Osteoblast (primary cell): ENCODE results near the gene CDH4. TPM values are rescaled to one million over a fixed set of nuclear protein-coding genes. Genes with fewer than 3 reads are reported as not detected.

ENCODE experiments used
- DNase-seq: peaks from one replicate; pipeline ENCODE4 v3.0.0; 2011; ENCODE audit warnings: low spot score, mixed read lengths; ENCODE audit not compliant: insufficient read length; ENCODE audit errors: missing footprints
- H2AFZ ChIP-seq: 2 replicates; pipeline ENCODE4 v1.6.0; 2011; ENCODE audit warnings: mild to moderate bottlenecking, low read length
- H3K27ac ChIP-seq: 2 replicates; pipeline ENCODE4 v1.5.1; 2011; ENCODE audit warnings: mild to moderate bottlenecking, low read depth, low read length, moderate library complexity
- H3K27me3 ChIP-seq: 2 replicates; pipeline ENCODE4 v1.6.0; 2012; ENCODE audit warnings: mild to moderate bottlenecking, control low read depth, inconsistent platforms, low read length, moderate library complexity; ENCODE audit not compliant: insufficient read depth
- H3K36me3 ChIP-seq: 2 replicates; pipeline ENCODE4 v1.5.1; 2011; ENCODE audit warnings: mild to moderate bottlenecking, low read length, control low read depth, moderate library complexity; ENCODE audit not compliant: insufficient read depth
- H3K4me1 ChIP-seq: 2 replicates; pipeline ENCODE4 v1.5.1; 2011; ENCODE audit warnings: mild to moderate bottlenecking, low read length, control low read depth, moderate library complexity; ENCODE audit not compliant: insufficient read depth
- H3K4me2 ChIP-seq: 2 replicates; pipeline ENCODE4 v1.6.0; 2011; ENCODE audit warnings: mild to moderate bottlenecking, low read length; ENCODE audit not compliant: insufficient read depth
- H3K4me3 ChIP-seq: fragments of 200-600 bp; sonication (generic); 3 replicates; pipeline ENCODE4 v1.5.1; 2012; ENCODE audit warnings: mild to moderate bottlenecking, low read length, inconsistent platforms; ENCODE audit not compliant: insufficient read depth
- H3K79me2 ChIP-seq: 2 replicates; pipeline ENCODE4 v1.6.0; 2012; ENCODE audit warnings: mild to moderate bottlenecking, low read length, control low read depth, inconsistent platforms; ENCODE audit not compliant: insufficient read depth
- H3K9me3 ChIP-seq: 2 replicates; pipeline ENCODE4 v1.5.1; 2011; ENCODE audit warnings: low read depth, low read length, control low read depth
- H4K20me1 ChIP-seq: 2 replicates; pipeline ENCODE4 v1.6.0; 2012; ENCODE audit warnings: mild to moderate bottlenecking, low read length, control low read depth; ENCODE audit not compliant: insufficient read depth
- total RNA-seq: library from RNA; depleted of rRNA; stranded (reverse); fragments of >200 nt; gene quantifications from 2 replicates; pipeline ENCODE4 v1.2.3, GENCODE V29; 2012
- TF ChIP-seq, protein P1 (sequence below): IDR thresholded peaks from 2 replicates; pipeline ENCODE4 v1.5.1; 2011; ENCODE audit warnings: mild to moderate bottlenecking, low read depth, low read length, moderate library complexity; ENCODE audit errors: extremely low read depth

The CDH4 gene
- total RNA-seq, 1 donor: 1.1 TPM

DNA sequence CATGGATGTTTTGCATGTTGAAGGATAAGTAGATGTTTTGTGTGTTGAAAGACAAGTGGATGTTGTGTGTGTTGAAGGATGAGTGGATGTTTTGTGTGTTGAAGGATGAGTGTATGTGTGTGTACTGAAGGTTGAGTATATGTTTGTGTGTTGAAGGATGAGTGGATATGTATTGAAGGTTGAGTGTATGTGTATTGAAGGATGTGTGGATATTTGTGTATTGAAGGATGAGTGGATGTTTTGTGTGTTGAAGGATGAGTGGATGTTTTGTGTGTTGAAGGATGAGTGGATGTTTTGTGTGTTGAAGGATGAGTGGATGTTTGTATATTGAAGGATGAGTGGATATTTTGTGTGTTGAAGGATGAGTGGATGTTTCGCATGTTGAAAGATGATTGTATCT is 325.0 kb downstream of the CDH4 start:
- no peak overlapping the region for H3K4me3 ChIP-seq
- no peaks in the 10 kb centered on the region for H4K20me1 ChIP-seq
- H2AFZ ChIP-seq: no peak overlapping the region
- no peaks in the 10 kb centered on the region for H3K27me3 ChIP-seq
- H3K36me3 ChIP-seq: no peaks in the 10 kb centered on the region
- no peak overlapping the region for H3K27ac ChIP-seq
- no peak overlapping the region for H3K4me2 ChIP-seq
- no peaks in the 10 kb centered on the region for H3K4me1 ChIP-seq
- DNase-seq: peak; percentile 37
- TF ChIP-seq, protein P1, sequence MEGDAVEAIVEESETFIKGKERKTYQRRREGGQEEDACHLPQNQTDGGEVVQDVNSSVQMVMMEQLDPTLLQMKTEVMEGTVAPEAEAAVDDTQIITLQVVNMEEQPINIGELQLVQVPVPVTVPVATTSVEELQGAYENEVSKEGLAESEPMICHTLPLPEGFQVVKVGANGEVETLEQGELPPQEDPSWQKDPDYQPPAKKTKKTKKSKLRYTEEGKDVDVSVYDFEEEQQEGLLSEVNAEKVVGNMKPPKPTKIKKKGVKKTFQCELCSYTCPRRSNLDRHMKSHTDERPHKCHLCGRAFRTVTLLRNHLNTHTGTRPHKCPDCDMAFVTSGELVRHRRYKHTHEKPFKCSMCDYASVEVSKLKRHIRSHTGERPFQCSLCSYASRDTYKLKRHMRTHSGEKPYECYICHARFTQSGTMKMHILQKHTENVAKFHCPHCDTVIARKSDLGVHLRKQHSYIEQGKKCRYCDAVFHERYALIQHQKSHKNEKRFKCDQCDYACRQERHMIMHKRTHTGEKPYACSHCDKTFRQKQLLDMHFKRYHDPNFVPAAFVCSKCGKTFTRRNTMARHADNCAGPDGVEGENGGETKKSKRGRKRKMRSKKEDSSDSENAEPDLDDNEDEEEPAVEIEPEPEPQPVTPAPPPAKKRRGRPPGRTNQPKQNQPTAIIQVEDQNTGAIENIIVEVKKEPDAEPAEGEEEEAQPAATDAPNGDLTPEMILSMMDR: no peak
- H3K79me2 ChIP-seq: no peaks in the 10 kb centered on the region
- H3K9me3 ChIP-seq: no peaks in the 10 kb centered on the region

DNA sequence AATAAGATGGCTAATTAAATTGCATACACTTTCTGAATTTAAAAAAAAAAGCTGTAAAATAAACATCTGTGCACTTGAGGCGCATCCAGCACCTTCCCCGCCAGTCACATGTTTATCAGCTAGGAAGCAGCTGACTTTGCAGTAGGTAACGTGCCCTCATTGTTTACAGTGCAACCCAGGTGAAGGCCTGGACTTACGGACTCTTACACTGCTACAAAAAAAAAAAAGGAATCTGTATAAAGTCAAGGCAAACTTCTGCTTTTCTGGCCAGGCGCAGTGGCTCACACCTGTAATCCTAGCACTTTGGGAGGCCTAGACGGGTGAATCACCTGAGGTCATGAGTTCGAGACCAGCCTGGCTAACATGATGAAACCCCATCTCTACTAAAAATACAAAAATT is 327.8 kb downstream of the CDH4 start:
- H4K20me1 ChIP-seq: no peaks in the 10 kb centered on the region
- H3K4me3 ChIP-seq: no peak overlapping the region
- H3K27ac ChIP-seq: no peak overlapping the region
- H3K4me2 ChIP-seq: no peak overlapping the region
- no peaks in the 10 kb centered on the region for H3K79me2 ChIP-seq
- H3K27me3 ChIP-seq: no peaks in the 10 kb centered on the region
- no peaks in the 10 kb centered on the region for H3K9me3 ChIP-seq
- DNase-seq: peak; percentile 13
- no peaks in the 10 kb centered on the region for H3K36me3 ChIP-seq
- TF ChIP-seq, protein P1: no peak
- no peak overlapping the region for H2AFZ ChIP-seq
- no peaks in the 10 kb centered on the region for H3K4me1 ChIP-seq

DNA sequence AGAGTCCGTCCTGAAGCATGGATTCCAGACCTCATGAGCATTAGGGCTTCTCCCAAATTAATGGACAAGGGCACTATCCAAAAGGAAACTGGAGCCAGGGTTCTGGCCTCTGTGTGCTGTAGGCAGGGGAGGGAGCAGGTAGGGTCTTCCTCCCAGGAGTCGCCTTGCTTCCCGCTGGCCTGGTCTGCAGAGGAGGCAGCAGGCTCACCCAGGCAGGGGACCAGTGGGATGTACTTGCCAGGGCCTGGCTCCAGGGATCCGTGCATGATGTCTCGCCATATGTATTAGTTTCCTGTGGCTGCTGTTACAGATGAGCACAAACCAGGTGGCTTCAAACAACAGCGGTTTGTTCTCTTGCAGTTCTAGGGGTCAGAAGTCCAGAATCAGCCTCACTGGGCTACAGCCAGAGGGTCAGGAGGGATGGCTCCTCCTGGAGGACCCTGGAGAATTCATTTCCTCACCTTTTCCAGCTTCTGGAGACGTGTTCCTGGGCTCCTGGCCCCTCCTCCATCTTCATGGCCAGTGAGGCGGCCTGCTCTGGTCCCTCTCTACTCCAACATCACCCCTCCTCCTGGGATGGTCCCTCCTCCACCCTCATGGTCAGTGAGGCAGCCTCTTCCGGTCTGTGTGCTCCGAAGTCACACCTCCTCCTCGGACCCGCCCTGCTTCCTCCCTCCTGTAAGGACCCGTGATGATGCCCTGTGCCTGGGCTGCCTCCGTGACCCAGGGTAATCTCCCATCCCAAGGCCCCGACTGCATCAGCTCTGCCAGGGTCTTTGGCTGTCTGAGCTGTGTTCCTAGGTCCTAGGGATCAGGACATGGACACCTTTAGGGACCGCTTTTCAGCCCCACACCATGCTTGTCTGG is 329.1 kb downstream of the CDH4 start:
- Histone ChIP-seq H3K9me3 (no peaks in the 10 kb centered on the region), H3K4me3 (no peak overlapping the region), H3K27me3 (no peaks in the 10 kb centered on the region), H3K36me3 (no peaks in the 10 kb centered on the region), H2AFZ (no peak overlapping the region), H3K4me2 (no peak overlapping the region), H4K20me1 (no peaks in the 10 kb centered on the region), H3K27ac (no peak overlapping the region), H3K79me2 (no peaks in the 10 kb centered on the region), H3K4me1 (no peaks in the 10 kb centered on the region)
- TF ChIP-seq, protein P1: no peak
- DNase-seq: peak; percentile 52

DNA sequence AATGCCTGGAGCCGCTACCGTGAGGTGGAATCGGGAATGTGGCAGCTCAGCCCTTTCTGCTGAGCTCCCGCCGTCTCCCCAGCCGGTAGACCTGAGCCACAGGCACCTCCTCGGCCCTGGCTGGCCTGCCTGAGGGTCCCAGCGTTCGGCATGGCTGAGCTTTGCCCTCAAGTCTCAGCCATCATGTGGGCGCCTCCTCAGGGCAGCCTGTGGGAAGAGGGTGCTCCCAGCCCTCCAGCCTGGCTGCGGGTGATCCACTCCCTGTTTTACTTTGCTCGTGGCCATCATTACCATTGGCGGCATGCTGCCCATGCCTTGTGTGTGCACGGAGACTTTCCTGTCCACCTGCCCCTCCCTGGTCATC is 329.7 kb downstream of the CDH4 start:
- Histone ChIP-seq H3K4me3 (no peak overlapping the region), H3K27ac (no peak overlapping the region), H2AFZ (no peak overlapping the region), H3K27me3 (no peaks in the 10 kb centered on the region), H3K79me2 (no peaks in the 10 kb centered on the region), H3K4me2 (no peak overlapping the region), H3K36me3 (no peaks in the 10 kb centered on the region), H3K9me3 (no peaks in the 10 kb centered on the region), H4K20me1 (no peaks in the 10 kb centered on the region), H3K4me1 (no peaks in the 10 kb centered on the region)
- TF ChIP-seq, protein P1: no peak
- no peak for DNase-seq
